Heart left ventricle (tissue), 13 donors: ENCODE results near the gene HGFAC.

Experiments used
- POLR2A ChIP-seq, 2 donors: fragments of 450-650 bp; IDR thresholded peaks; one replicate each; pipeline ENCODE4 v1.6.1; 2017; ENCODE audit warnings: antibody characterized with exemption in 2 of 2, mild to moderate bottlenecking in 2 of 2, moderate library complexity in 2 of 2
- TF ChIP-seq, protein P1 (sequence below), 12 donors: fragments of 200-600 bp; sonication (generic) in 4 of 12; IDR thresholded peaks; one replicate each; pipeline versions ENCODE4 v1.5.0 to v1.8.0; 2018 to 2022; ENCODE audit warnings: antibody characterized with exemption in 12 of 12, mild to moderate bottlenecking in 5 of 12
- donor health status: ischemic (EF 13 %, LVEDD 7.1; RV severe dilation, severe dysfunction).
- donor health status: DM: no; HTN: yes; CAD: no.
- donor health status: DM: no; HTN: no; CAD: no.
- donor health status: ischemic (EF 25% LVEDD 6.9; RV normal size, moderate dysfunction).
- donor health status: ischemic (EF 25% LVEDD 5.7; RV mildly dilated, moderate dysfunction).
- donor health status: ischemic (EF 35%, LVEDD 5.7; RV mildly dilated, moderate dysfunction).
- donor health status: nonischemic (EF 11% LVEDD 7.7; RV severe dilation, severe dysfunction).
- donor health status: DM: yes; HTN: yes; CAD: no.
- donor health status: PGD.
- donor health status: ischemic (EF 29% LVEDD 5.4; RV normal size, mild dysfunction).
- donor health status: nonischemic (EF 23%, LVEDD 6.1; RV moderate dilation, normal function).

DNA sequence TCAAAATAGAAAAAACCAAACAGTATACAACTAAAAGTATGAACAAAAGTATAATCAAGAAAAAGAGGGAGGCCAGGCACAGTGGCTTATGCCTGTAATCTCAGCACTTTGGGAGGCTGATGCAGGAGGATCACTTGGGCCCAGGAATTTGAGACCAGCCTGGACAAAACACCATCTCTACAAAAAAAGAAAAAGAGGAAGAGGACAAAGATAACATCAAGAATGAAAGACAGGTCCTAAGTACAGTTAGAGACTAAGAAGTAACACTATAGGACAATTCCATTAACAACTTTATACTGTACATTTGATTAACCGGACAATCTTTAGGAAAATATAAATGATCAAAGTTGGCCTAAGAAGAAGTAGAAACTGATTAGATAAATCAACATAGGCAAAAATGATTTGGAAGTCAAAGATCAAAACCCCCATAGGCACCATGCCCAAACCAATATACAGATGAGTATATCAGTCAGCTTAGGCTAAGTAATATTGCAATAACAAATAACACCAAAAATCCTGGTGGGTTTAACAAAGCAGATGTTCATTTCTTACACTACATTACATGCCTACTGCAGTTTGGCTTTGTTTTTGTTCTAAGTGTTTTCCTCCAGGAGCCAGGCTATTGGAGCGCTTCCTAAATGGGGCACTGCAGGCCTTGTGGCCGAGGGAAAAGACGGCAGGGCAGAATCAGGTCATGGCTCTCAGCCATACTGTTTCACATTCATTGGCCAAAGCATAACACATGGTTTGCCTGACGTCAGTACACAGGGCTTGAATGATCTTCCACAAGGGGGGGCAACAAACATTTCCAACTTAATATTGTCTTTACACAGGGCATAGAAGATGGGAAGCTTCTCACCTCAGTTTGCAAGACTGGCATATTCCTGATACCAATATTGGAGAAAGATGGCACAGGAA is 42.2 kb upstream of the HGFAC start:
- no peak for TF ChIP-seq POLR2A (IDR thresholded peaks at IDR 0.05)
- TF ChIP-seq, protein P1, sequence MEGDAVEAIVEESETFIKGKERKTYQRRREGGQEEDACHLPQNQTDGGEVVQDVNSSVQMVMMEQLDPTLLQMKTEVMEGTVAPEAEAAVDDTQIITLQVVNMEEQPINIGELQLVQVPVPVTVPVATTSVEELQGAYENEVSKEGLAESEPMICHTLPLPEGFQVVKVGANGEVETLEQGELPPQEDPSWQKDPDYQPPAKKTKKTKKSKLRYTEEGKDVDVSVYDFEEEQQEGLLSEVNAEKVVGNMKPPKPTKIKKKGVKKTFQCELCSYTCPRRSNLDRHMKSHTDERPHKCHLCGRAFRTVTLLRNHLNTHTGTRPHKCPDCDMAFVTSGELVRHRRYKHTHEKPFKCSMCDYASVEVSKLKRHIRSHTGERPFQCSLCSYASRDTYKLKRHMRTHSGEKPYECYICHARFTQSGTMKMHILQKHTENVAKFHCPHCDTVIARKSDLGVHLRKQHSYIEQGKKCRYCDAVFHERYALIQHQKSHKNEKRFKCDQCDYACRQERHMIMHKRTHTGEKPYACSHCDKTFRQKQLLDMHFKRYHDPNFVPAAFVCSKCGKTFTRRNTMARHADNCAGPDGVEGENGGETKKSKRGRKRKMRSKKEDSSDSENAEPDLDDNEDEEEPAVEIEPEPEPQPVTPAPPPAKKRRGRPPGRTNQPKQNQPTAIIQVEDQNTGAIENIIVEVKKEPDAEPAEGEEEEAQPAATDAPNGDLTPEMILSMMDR (IDR thresholded peaks at IDR 0.05) = peak in 6 of 12 donors; percentile 10 to 39 (median 20)
